ENCODE measurements around the gene ISG20L2. TPM values are rescaled to one million over a fixed set of nuclear protein-coding genes. Genes with fewer than 3 reads are reported as not detected.

Gene ISG20L2
- total RNA-seq, 1 donor from 2014 or later: 36.9 TPM

DNA sequence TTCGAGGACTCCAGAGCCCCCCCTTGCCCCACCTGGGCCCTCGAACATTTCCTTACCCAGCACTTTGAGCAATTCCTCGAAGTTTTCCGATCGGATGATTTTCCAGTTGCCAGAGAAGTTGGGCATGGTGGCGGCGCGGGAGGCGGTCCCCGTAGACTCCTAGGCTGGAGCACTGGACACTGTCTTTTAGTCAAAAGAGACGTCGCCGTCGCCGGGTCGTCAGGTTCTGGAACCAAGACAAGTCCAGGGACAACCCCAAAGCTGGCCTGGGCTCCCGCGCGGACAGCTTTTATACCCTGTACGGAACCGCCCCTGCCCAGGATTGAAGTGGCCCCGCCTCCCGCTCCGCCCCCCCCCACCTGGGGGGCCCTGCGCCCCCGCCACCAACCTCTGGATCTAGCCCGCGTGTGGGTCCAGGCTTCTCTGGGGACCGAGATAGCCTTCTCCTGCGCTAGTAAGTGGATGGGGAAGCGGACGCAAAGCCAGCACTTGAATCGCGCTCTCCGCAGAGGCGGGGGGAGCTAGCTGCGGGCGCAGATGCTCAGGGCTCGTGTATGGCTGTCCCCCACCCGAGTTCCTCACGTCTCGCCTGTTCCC lies 23.1 kb downstream of the ISG20L2 start, which contains the start of gene CRABP2:
Gene CRABP2 (minus strand): TSS at position 263 of the 597 bp plus-strand sequence. CDS start 137 bp downstream, at position 126.
- peak within 1 kb of the TSS; percentile 79 for H3K4me3 Mint-ChIP-seq (ENCODE audit: low read depth)
- TF ChIP-seq, protein P1, sequence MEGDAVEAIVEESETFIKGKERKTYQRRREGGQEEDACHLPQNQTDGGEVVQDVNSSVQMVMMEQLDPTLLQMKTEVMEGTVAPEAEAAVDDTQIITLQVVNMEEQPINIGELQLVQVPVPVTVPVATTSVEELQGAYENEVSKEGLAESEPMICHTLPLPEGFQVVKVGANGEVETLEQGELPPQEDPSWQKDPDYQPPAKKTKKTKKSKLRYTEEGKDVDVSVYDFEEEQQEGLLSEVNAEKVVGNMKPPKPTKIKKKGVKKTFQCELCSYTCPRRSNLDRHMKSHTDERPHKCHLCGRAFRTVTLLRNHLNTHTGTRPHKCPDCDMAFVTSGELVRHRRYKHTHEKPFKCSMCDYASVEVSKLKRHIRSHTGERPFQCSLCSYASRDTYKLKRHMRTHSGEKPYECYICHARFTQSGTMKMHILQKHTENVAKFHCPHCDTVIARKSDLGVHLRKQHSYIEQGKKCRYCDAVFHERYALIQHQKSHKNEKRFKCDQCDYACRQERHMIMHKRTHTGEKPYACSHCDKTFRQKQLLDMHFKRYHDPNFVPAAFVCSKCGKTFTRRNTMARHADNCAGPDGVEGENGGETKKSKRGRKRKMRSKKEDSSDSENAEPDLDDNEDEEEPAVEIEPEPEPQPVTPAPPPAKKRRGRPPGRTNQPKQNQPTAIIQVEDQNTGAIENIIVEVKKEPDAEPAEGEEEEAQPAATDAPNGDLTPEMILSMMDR (IDR thresholded peaks at IDR 0.05; ENCODE audit: unreplicated experiment): no peak
- H3K4me1 Mint-ChIP-seq (ENCODE audit: low read depth): peaks cover 37% of the 10 kb centered on the region
- DNase-seq (ENCODE audit: low spot score, unreplicated experiment): no peak
- peaks cover 10% of the 10 kb centered on the region for H3K27me3 Mint-ChIP-seq
- H3K36me3 Mint-ChIP-seq (ENCODE audit: insufficient read depth): no peaks in the 10 kb centered on the region
- no peaks in the 10 kb centered on the region for H3K9me3 Mint-ChIP-seq (ENCODE audit: low read depth)
- peak within 1 kb of the TSS; percentile 90 for H3K27ac Mint-ChIP-seq

DNA sequence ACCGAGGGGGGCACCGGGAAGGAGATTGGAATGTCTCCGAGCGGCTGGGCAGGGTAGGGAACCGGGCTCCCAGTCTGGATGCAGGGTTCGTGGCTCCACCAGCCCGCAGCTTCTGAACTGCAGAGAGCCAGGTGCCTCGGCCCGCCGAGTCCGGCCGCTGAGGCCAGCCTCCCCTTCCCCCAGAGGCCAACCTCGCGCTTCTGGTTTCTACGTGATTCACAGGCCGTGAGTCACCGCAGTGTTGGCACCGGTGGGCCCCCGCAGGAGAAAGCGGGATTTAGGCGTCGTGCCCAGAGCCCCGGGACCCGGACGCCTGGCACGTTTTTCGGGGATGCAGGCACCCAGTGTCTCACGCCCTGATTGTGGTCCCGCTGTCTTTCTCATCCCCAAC lies 23.6 kb downstream of the ISG20L2 start:
- Mint-ChIP-seq H3K9me3 (ENCODE audit: low read depth) (no peaks in the 10 kb centered on the region), H3K36me3 (ENCODE audit: insufficient read depth) (no peaks in the 10 kb centered on the region), H3K4me1 (ENCODE audit: low read depth) (peaks cover 37% of the 10 kb centered on the region), H3K27ac (no peak overlapping the region), H3K4me3 (ENCODE audit: low read depth) (peak overlapping the region; percentile 79), H3K27me3 (peaks cover 10% of the 10 kb centered on the region)
- TF ChIP-seq, protein P1 (IDR thresholded peaks at IDR 0.05; ENCODE audit: unreplicated experiment): no peak
- DNase-seq (ENCODE audit: low spot score, unreplicated experiment): no peak

DNA sequence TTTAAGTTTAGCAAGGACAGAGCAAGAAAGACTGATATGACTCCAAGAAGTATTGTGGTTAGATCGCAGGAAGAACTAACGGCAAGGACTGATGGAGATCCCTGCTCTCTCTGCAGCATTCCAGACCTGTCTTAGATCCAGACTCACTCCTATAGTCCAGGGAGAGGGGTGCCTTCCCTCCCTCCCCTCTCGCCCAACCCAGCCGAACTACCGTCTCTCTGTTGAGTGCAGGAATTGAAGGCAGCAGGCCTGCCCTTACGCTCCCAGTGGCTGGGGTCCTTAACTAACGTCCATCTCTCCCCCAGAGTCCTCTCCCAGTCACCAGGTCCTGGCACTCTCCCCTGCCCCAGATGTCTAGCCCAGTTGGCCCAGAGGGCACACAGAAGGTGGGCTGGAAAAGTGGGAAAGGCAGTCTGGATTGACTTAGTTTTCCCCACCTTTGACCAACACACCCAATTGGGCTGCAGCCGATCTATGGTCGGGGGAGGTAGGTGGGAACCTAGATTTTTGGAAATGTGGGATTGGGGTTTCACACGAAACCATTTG lies 24.3 kb downstream of the ISG20L2 start:
- peak overlapping the region; percentile 82 for H3K27ac Mint-ChIP-seq
- peak overlapping the region; percentile 79 for H3K4me3 Mint-ChIP-seq (ENCODE audit: low read depth)
- H3K4me1 Mint-ChIP-seq (ENCODE audit: low read depth): peaks cover 37% of the 10 kb centered on the region
- DNase-seq (ENCODE audit: low spot score, unreplicated experiment): no peak
- H3K9me3 Mint-ChIP-seq (ENCODE audit: low read depth): no peaks in the 10 kb centered on the region
- H3K27me3 Mint-ChIP-seq: peaks cover 10% of the 10 kb centered on the region
- TF ChIP-seq, protein P1 (IDR thresholded peaks at IDR 0.05; ENCODE audit: unreplicated experiment): no peak
- peaks cover 3% of the 10 kb centered on the region for H3K36me3 Mint-ChIP-seq (ENCODE audit: insufficient read depth)

DNA sequence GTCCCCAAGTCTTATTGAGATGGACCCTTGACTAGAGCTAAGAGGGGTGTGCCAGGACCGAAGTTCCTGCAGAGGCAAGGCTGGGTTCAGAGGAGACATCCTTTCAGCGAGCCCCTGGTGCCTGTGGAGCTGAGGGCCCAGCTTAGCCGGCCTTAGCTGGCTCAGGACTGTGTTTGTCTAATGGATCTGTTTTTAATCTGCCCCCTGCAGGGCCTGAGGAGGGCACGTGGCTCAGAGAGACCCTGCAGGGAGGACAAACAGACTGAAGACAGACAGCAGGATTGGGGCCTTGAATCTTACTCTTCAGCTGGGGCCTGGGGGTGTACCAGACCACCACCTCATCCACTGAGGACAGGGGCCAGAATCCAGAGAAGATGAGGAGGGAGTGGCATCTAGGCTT lies 24.8 kb downstream of the ISG20L2 start:
- Mint-ChIP-seq H3K36me3 (ENCODE audit: insufficient read depth) (peaks cover 7% of the 10 kb centered on the region), H3K4me1 (ENCODE audit: low read depth) (peaks cover 37% of the 10 kb centered on the region), H3K4me3 (ENCODE audit: low read depth) (peak overlapping the region; percentile 79), H3K27ac (peak overlapping the region; percentile 69), H3K9me3 (ENCODE audit: low read depth) (no peaks in the 10 kb centered on the region), H3K27me3 (peaks cover 10% of the 10 kb centered on the region)
- TF ChIP-seq, protein P1 (IDR thresholded peaks at IDR 0.05; ENCODE audit: unreplicated experiment): no peak
- DNase-seq (ENCODE audit: low spot score, unreplicated experiment): no peak

DNA sequence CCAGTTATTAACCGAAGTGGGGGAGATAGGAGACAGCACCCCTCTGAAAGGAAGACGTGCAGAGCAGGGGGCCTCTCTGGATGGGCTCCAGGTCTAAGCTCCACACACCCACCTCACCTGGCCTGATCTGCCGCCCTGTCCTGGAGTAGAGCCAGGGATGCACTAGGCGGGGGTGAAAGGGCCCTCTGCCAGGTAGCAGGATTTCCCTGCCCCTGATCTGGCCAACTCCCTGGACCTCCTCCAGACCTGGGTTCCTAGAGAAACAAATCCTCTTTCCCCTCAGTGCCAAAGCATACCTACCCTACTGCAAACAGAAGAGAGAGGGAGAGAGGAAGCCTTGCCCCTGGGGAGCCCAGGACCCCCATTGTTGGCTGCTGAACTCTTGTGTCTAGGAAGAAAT lies 25.2 kb downstream of the ISG20L2 start:
- H3K27ac Mint-ChIP-seq: no peak overlapping the region
- peak overlapping the region; percentile 79 for H3K4me3 Mint-ChIP-seq (ENCODE audit: low read depth)
- H3K4me1 Mint-ChIP-seq (ENCODE audit: low read depth): peaks cover 33% of the 10 kb centered on the region
- peaks cover 7% of the 10 kb centered on the region for H3K36me3 Mint-ChIP-seq (ENCODE audit: insufficient read depth)
- H3K9me3 Mint-ChIP-seq (ENCODE audit: low read depth): no peaks in the 10 kb centered on the region
- TF ChIP-seq, protein P1 (IDR thresholded peaks at IDR 0.05; ENCODE audit: unreplicated experiment): no peak
- H3K27me3 Mint-ChIP-seq: peaks cover 10% of the 10 kb centered on the region
- no peak for DNase-seq (ENCODE audit: low spot score, unreplicated experiment)
